Measurements from ENCODE around the gene ATP7A.
A peak's percentile ranks its signal among the peaks of the same experiment; 100 is the strongest.

The ATP7A gene

GRCh38 chrX:78063687-78064086, 153.2 kb downstream of the ATP7A start:
- TF ChIP-seq, protein P1, sequence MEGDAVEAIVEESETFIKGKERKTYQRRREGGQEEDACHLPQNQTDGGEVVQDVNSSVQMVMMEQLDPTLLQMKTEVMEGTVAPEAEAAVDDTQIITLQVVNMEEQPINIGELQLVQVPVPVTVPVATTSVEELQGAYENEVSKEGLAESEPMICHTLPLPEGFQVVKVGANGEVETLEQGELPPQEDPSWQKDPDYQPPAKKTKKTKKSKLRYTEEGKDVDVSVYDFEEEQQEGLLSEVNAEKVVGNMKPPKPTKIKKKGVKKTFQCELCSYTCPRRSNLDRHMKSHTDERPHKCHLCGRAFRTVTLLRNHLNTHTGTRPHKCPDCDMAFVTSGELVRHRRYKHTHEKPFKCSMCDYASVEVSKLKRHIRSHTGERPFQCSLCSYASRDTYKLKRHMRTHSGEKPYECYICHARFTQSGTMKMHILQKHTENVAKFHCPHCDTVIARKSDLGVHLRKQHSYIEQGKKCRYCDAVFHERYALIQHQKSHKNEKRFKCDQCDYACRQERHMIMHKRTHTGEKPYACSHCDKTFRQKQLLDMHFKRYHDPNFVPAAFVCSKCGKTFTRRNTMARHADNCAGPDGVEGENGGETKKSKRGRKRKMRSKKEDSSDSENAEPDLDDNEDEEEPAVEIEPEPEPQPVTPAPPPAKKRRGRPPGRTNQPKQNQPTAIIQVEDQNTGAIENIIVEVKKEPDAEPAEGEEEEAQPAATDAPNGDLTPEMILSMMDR (IDR thresholded peaks at IDR 0.05), result no peak

- TF ChIP-seq, protein P1 (IDR thresholded peaks at IDR 0.05), result no peak
Measured at GRCh38 chrX:78064152-78064551, 153.7 kb downstream of the ATP7A start.

DNA sequence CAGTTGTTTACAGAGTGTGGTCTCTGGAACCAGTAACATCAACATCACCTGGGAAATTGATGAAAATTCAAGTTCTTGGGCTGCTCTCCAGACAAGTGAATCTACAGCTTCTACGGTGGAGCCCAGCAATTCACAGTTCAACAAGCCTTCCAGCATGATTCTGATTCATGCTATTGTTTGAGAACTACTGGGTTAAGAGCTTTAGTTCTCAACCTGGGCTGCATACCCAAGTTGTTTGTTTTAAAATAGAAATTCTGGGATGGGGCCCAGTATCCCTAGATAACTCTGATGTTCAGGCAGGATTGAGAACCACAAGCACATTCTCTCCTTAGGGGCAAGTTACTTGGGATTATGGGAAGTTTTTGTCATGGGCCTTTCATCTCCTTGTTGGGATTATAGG, 155.6 kb downstream of the ATP7A start:
- TF ChIP-seq, protein P1 (IDR thresholded peaks at IDR 0.05), result no peak

GRCh38 chrX:78071331-78071730, 160.8 kb downstream of the ATP7A start:
- TF ChIP-seq, protein P1 (IDR thresholded peaks at IDR 0.05), result no peak

GRCh38 chrX:78074088-78074487, 163.6 kb downstream of the ATP7A start:
- TF ChIP-seq, protein P1 (IDR thresholded peaks at IDR 0.05), result no peak

- TF ChIP-seq, protein P1 (IDR thresholded peaks at IDR 0.05), result no peak
Measured at GRCh38 chrX:78075787-78076389, 165.4 kb downstream of the ATP7A start.

DNA sequence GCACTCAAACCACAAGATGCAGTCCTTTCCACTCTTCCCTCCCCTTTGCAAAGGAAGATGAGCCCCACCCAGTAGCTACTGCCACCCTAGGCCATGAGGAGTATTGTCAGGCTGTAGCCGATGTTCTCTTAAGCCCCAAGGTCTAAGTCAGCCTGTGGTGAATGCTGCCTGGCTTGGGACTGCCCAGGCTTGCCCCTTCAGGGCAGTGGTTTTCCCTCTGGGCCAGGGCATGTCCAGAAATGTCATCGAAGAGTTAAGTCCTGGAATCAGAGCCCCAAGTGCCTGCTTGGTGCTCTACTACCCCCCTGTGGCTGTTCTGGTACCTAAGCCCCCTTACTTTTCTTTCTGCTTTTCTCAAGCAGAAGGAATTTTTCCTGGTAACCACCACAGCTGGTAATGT, 181.8 kb downstream of the ATP7A start:
- TF ChIP-seq, protein P1 (IDR thresholded peaks at IDR 0.05), result peak; percentile 16; the same call in 1 of the 2 replicates

GRCh38 chrX:78098108-78098507, 187.6 kb downstream of the ATP7A start:
- TF ChIP-seq, protein P1 (IDR thresholded peaks at IDR 0.05), result no peak
